Effector CD4-positive, alpha-beta T cell (primary cell): ENCODE data around the gene TMPRSS6.

Source experiments
- DNase-seq: peaks from one replicate; pipeline ENCODE4 v3.0.0-alpha.2; 2020

Gene TMPRSS6

GRCh38 chr22:37139762-37140161, 30.2 kb upstream of the TMPRSS6 start:
- DNase-seq, result no peak

GRCh38 chr22:37138849-37139561, 29.5 kb upstream of the TMPRSS6 start:
- no peak for DNase-seq

- no peak for DNase-seq
Measured at GRCh38 chr22:37137903-37138665, 28.6 kb upstream of the TMPRSS6 start.

GRCh38 chr22:37137131-37137530, 27.6 kb upstream of the TMPRSS6 start:
- no peak for DNase-seq

GRCh38 chr22:37135023-37135422, 25.5 kb upstream of the TMPRSS6 start:
- DNase-seq, result no peak

- DNase-seq, result no peak
Measured at GRCh38 chr22:37133304-37134018, 23.9 kb upstream of the TMPRSS6 start.

- no peak for DNase-seq
Measured at GRCh38 chr22:37132773-37133172, 23.3 kb upstream of the TMPRSS6 start.

GRCh38 chr22:37129866-37130441, 20.4 kb upstream of the TMPRSS6 start:
- DNase-seq, result no peak

DNA sequence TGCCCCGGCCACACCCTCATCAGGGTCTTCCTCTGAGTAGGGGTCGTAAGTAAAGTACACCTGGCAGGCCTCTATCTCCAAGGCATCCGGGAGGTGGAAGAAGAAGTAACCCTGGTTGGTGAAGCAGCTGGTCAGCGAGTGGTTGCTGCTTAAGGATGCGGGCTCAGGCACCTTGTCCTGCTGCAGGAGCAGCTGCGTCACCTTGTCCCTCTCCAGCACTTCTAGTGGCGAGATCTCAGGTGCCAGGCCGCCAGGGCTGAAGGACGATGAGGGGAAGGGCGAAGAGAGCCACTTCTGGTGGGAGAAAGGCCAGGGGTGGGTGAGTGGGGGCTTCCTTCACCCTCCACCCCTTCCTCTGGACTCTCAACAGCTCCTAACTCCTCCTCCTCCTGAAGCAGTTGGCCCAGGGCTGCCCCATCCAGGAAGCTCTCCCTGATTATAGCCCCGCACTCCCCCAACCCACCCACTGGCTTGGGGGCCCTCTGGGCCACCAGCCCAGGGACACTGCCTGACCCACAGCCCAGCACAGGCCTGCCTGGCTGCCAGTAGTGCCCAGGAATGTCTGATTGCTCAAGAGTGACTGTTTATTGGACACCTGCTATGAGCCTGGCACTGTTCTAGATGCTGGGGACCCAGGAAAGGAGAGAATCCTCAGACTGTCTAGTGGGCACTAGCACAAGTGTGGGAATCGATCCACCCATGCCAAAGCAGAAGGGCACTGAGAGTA, 19.2 kb upstream of the TMPRSS6 start:
- DNase-seq, result no peak

GRCh38 chr22:37127350-37127878, 17.9 kb upstream of the TMPRSS6 start:
- DNase-seq, result no peak

GRCh38 chr22:37126882-37127281, 17.4 kb upstream of the TMPRSS6 start:
- no peak for DNase-seq

GRCh38 chr22:37126383-37126782, 16.9 kb upstream of the TMPRSS6 start:
- DNase-seq, result no peak

GRCh38 chr22:37123649-37124048, 14.1 kb upstream of the TMPRSS6 start:
- no peak for DNase-seq

- DNase-seq, result no peak
Measured at GRCh38 chr22:37122598-37123180, 13.2 kb upstream of the TMPRSS6 start.

- peak; percentile 91 for DNase-seq
Measured at GRCh38 chr22:37121887-37122591, 12.5 kb upstream of the TMPRSS6 start.

DNA sequence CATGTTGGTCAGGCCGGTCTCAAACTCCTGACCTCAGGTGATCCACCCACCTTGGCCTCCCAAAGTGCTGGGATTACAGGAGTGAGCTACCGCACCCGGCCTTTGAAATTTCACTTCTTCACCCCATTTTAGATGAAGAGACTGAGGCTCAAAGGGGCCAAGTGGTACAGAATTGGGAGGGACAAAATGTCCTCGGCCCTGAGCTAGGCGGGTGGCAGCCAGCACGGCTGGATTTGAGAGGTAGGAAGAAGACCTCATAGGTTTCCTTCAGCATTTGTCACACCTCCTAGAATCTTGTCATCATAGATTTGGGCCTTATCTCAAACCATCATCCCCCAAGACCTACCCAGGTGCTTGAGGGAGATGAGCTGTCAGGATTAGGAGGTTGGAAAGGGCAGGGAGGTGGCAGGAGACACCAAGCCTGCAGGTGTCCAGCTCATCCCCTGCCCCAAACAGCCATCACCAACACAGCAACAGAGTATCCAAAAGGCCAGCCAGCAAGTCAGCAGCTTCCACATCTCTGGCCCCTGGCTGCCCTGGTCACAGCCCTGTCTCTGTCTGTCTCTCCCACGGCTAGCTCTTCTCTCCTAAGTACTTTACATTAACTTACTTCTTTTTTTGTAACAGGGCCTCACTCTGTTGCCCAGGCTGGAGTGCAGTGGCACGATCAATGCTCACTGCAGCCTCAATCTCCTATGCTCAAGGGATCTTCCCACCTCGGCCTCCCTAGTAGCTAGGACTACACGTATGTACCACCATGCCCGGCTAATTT, 11.2 kb upstream of the TMPRSS6 start:
- DNase-seq, result no peak

GRCh38 chr22:37119872-37120271, 10.4 kb upstream of the TMPRSS6 start:
- DNase-seq, result no peak

GRCh38 chr22:37118083-37118482, 8.6 kb upstream of the TMPRSS6 start:
- DNase-seq, result no peak

GRCh38 chr22:37117092-37117491, 7.6 kb upstream of the TMPRSS6 start:
- DNase-seq, result no peak

- DNase-seq, result no peak
Measured at GRCh38 chr22:37115032-37115431, 5.5 kb upstream of the TMPRSS6 start.

DNA sequence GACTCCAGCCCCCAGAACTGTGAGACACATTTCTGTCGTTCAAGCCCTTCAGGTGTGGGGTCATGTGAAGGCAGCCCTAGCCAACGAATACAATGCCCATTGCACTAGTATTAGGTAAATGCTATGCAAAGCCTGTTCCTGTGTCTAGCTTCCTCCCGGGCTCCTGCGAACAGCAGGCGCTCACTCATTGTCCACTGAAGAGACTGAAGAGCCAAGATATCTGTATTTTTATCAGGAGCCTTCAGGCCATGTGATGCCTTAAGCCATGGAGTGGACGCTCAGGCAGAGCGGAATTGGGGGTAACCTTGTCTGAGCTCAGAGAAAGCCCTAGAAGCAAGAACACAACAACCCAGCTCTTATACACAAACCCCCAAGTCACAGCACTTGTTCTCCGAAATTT, 4.2 kb upstream of the TMPRSS6 start:
- DNase-seq, result no peak
